Fibroblast of skin of scalp (primary cell): ENCODE data around the gene LRRC45.

ENCODE experiments used
- DNase-seq: peaks from one replicate; pipeline ENCODE4 v3.0.0-alpha.2; 2013

Gene LRRC45

GRCh38 chr17:82053130-82053529, 30.0 kb downstream of the LRRC45 start:
- no peak for DNase-seq

GRCh38 chr17:82053556-82054263, 30.6 kb downstream of the LRRC45 start:
- no peak for DNase-seq

- DNase-seq: no peak
Measured at GRCh38 chr17:82054351-82055022, 31.4 kb downstream of the LRRC45 start.

GRCh38 chr17:82055023-82055964, 32.2 kb downstream of the LRRC45 start:
- DNase-seq: no peak

GRCh38 chr17:82055965-82056728, 33.0 kb downstream of the LRRC45 start:
- no peak for DNase-seq

GRCh38 chr17:82056729-82057621, 33.9 kb downstream of the LRRC45 start:
- no peak for DNase-seq

GRCh38 chr17:82058230-82058854, 35.2 kb downstream of the LRRC45 start:
- no peak for DNase-seq

- DNase-seq: no peak
Measured at GRCh38 chr17:82058855-82059249, 35.7 kb downstream of the LRRC45 start.

- DNase-seq: no peak
Measured at GRCh38 chr17:82059272-82060000, 36.3 kb downstream of the LRRC45 start.

- no peak for DNase-seq
Measured at GRCh38 chr17:82060001-82060380, 36.9 kb downstream of the LRRC45 start.

- DNase-seq: no peak
Measured at GRCh38 chr17:82060614-82061013, 37.5 kb downstream of the LRRC45 start.

GRCh38 chr17:82061047-82061925, 38.2 kb downstream of the LRRC45 start:
- DNase-seq: no peak

- DNase-seq: no peak
Measured at GRCh38 chr17:82062076-82062983, 39.2 kb downstream of the LRRC45 start.

- DNase-seq: no peak
Measured at GRCh38 chr17:82062984-82063368, 39.9 kb downstream of the LRRC45 start.

- DNase-seq: no peak
Measured at GRCh38 chr17:82063424-82064415, 40.6 kb downstream of the LRRC45 start.

- DNase-seq: no peak
Measured at GRCh38 chr17:82064433-82065192, 41.5 kb downstream of the LRRC45 start.
